Neuronal stem cell (in vitro differentiated cells): ENCODE measurements around the gene TCEAL3.
"Not testable (repeated sequence)": the region's sequence is repeated elsewhere in the genome, so short reads cannot be mapped to it uniquely, and the experiment has no call there.

Experiments
- DNase-seq: peaks from one replicate; pipeline ENCODE4 v3.0.0-alpha.2; 2013; ENCODE audit warnings: low spot score
- H2AFZ ChIP-seq: one replicate; pipeline ENCODE4 v1.6.1; 2013; ENCODE audit warnings: mild to moderate bottlenecking, low read length, inconsistent platforms
- H2AK5ac ChIP-seq: 2 replicates; pipeline ENCODE4 v1.6.1; 2013; ENCODE audit warnings: low read depth, mild to moderate bottlenecking, inconsistent platforms, low read length, moderate library complexity, mixed read lengths
- H2BK120ac ChIP-seq: 2 replicates; pipeline ENCODE4 v1.6.1; 2013; ENCODE audit warnings: low read depth, mild to moderate bottlenecking, inconsistent platforms, low read length, moderate library complexity, mixed read lengths
- H2BK12ac ChIP-seq: one replicate; pipeline ENCODE4 v1.6.1; 2013; ENCODE audit warnings: low read length, inconsistent platforms
- H2BK15ac ChIP-seq: 2 replicates; pipeline ENCODE4 v1.6.1; 2013; ENCODE audit warnings: mild to moderate bottlenecking, low read length, inconsistent platforms, mixed read lengths
- H2BK5ac ChIP-seq: one replicate; pipeline ENCODE4 v1.6.1; 2013; ENCODE audit warnings: inconsistent platforms, mild to moderate bottlenecking, low read length, moderate library complexity
- H3K14ac ChIP-seq: one replicate; pipeline ENCODE4 v1.6.1; 2013; ENCODE audit warnings: low read length, inconsistent platforms
- H3K18ac ChIP-seq: 2 replicates; pipeline ENCODE4 v1.6.1; 2013; ENCODE audit warnings: low read length, inconsistent platforms
- H3K23ac ChIP-seq: 2 replicates; pipeline ENCODE4 v1.6.1; 2013; ENCODE audit warnings: low read depth, mild to moderate bottlenecking, mixed read lengths, low read length, inconsistent platforms; ENCODE audit not compliant: poor library complexity
- H3K27ac ChIP-seq: replicated peaks from 3 replicates; pipeline ENCODE4 v1.5.1; 2013; ENCODE audit warnings: low read length, inconsistent platforms
- H3K27me3 ChIP-seq, 3 experiments: 2 replicates each; pipeline ENCODE4 v1.6.1; 2013; ENCODE audit warnings: low read length in 3 of 3, mild to moderate bottlenecking in 2 of 3, inconsistent platforms in 1 of 3, low read depth in 1 of 3, mixed read lengths in 1 of 3, moderate library complexity in 1 of 3; ENCODE audit not compliant: control insufficient read depth in 3 of 3, insufficient read depth in 3 of 3
- H3K36me3 ChIP-seq, 2 donors: replicated peaks in 1 of 2; 2 replicates each; pipeline ENCODE4 v1.6.1; 2013; ENCODE audit warnings: low read length in 2 of 2; ENCODE audit not compliant: control insufficient read depth in 2 of 2, insufficient read depth in 2 of 2
- H3K4ac ChIP-seq: 2 replicates; pipeline ENCODE4 v1.6.1; 2013; ENCODE audit warnings: inconsistent platforms, mild to moderate bottlenecking, low read length, moderate library complexity
- H3K4me1 ChIP-seq, 2 donors: 1 replicate in 1 of 2; 2 replicates in 1 of 2; pipeline ENCODE4 v1.6.1; 2013; ENCODE audit warnings: low read length in 2 of 2, low read depth in 1 of 2; ENCODE audit not compliant: control insufficient read depth in 2 of 2, insufficient read depth in 1 of 2
- H3K4me2 ChIP-seq: one replicate; pipeline ENCODE4 v1.6.1; 2013; ENCODE audit warnings: mild to moderate bottlenecking, low read length, inconsistent platforms; ENCODE audit not compliant: insufficient read depth, poor library complexity, severe bottlenecking
- H3K4me3 ChIP-seq, 2 donors: 2 replicates each; pipeline ENCODE4 v1.5.1; 2013; ENCODE audit warnings: low read length in 2 of 2, mild to moderate bottlenecking in 2 of 2, inconsistent platforms in 1 of 2, moderate library complexity in 1 of 2
- H3K79me1 ChIP-seq: one replicate; pipeline ENCODE4 v1.6.1; 2013; ENCODE audit warnings: low read depth, mild to moderate bottlenecking, inconsistent platforms, low read length, moderate library complexity
- H3K9ac ChIP-seq: one replicate; pipeline ENCODE4 v1.6.1; 2013; ENCODE audit warnings: mild to moderate bottlenecking, low read depth, low read length, inconsistent platforms; ENCODE audit not compliant: poor library complexity
- H3K9me3 ChIP-seq, 2 donors: replicated peaks in 1 of 2; 2 replicates each; pipeline versions ENCODE3 to v1.6.1; 2013; ENCODE audit warnings: low read length in 2 of 2, mild to moderate bottlenecking in 2 of 2, inconsistent platforms in 1 of 2, low read depth in 1 of 2, mixed read lengths in 1 of 2, moderate library complexity in 1 of 2; ENCODE audit not compliant: control insufficient read depth in 2 of 2, insufficient read depth in 1 of 2
- H4K8ac ChIP-seq: one replicate; pipeline ENCODE4 v1.6.1; 2013; ENCODE audit warnings: low read depth, mild to moderate bottlenecking, inconsistent platforms, low read length, moderate library complexity
- H4K91ac ChIP-seq: one replicate; pipeline ENCODE4 v1.6.1; 2013; ENCODE audit warnings: low read length, low read depth, mild to moderate bottlenecking, inconsistent platforms; ENCODE audit not compliant: poor library complexity
- WGBS, 2 donors: extraction: QIAGEN DNeasy Blood & Tissue Kit; methylation state at CpG; one replicate each; pipeline ENCODE4 v1.1.7; 2013; ENCODE audit warnings: missing lambda C conversion rate in 2 of 2, mixed read lengths in 1 of 2; ENCODE audit not compliant: insufficient read length in 2 of 2, insufficient replicate concordance in 1 of 2; ENCODE audit errors: extremely low coverage in 2 of 2; 5-methylcytosine and 5-hydroxymethylcytosine counted together

TCEAL3 gene

DNA sequence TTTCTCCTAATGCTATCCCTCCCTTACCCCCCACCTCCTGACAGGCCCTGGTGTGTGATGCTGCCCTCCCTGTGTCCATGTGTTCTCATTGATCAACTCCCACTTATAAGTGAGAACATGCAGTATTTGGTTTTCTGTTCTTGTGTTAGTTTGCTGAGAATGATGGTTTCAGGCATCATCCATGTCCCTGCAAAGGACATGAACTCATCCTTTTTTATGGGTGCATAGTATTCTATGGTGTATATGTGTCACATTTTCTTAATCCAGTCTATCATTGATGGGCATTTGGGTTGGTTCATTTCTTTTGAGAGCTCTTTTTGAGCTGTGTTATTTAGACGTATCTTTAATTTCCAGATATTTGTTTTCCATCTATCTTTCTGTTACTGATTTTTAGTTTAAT is 15.5 kb upstream of the TCEAL3 start:
- H3K18ac ChIP-seq, H3K14ac ChIP-seq, H3K9me3 ChIP-seq, H2AK5ac ChIP-seq, H2BK15ac ChIP-seq, H3K4me3 ChIP-seq, H2BK12ac ChIP-seq, H4K91ac ChIP-seq, H3K9ac ChIP-seq, H3K79me1 ChIP-seq, H3K4me1 ChIP-seq, H3K4ac ChIP-seq, H2BK5ac ChIP-seq, H2BK120ac ChIP-seq, H2AFZ ChIP-seq, H3K4me2 ChIP-seq, H3K23ac ChIP-seq, H3K27ac ChIP-seq, H4K8ac ChIP-seq, DNase-seq, H3K27me3 ChIP-seq: not testable (repeated sequence)
- no CpG with 5 or more reads among the region's 1 CpG for WGBS, 2 donors
- H3K36me3 ChIP-seq = peaks cover 0 to 21% of the 10 kb centered on the region in 2 donors

DNA sequence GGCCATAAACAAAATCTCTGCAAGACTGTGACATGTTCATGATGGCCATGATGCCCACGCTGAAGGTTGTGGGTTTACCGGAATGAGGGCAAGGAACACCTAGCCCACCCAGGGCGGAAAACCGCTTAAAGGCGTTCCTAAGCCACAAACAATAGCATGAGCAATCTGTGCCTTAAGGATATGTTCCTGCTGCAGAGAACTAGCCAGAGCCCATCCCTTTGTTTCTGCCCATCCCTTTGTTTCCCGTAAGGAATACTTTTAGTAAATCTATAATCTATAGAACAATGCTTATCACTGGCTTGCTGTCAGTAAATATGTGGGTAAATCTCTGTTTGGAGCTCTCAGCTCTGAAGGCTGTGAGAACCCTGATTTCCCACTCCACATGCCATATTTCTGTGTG is 12.6 kb upstream of the TCEAL3 start:
- H2BK12ac ChIP-seq, H3K36me3 ChIP-seq, H3K4me3 ChIP-seq, DNase-seq, H2BK5ac ChIP-seq, H3K27ac ChIP-seq, H2AK5ac ChIP-seq, H3K9ac ChIP-seq, H3K4ac ChIP-seq, H3K18ac ChIP-seq, H4K8ac ChIP-seq, H3K27me3 ChIP-seq, H3K4me1 ChIP-seq, H2BK15ac ChIP-seq, H3K23ac ChIP-seq, H3K9me3 ChIP-seq, H3K14ac ChIP-seq, H3K4me2 ChIP-seq, H4K91ac ChIP-seq, H2AFZ ChIP-seq, H3K79me1 ChIP-seq, H2BK120ac ChIP-seq: not testable (repeated sequence)
- no CpG with 5 or more reads among the region's 6 CpGs for WGBS, 2 donors

DNA sequence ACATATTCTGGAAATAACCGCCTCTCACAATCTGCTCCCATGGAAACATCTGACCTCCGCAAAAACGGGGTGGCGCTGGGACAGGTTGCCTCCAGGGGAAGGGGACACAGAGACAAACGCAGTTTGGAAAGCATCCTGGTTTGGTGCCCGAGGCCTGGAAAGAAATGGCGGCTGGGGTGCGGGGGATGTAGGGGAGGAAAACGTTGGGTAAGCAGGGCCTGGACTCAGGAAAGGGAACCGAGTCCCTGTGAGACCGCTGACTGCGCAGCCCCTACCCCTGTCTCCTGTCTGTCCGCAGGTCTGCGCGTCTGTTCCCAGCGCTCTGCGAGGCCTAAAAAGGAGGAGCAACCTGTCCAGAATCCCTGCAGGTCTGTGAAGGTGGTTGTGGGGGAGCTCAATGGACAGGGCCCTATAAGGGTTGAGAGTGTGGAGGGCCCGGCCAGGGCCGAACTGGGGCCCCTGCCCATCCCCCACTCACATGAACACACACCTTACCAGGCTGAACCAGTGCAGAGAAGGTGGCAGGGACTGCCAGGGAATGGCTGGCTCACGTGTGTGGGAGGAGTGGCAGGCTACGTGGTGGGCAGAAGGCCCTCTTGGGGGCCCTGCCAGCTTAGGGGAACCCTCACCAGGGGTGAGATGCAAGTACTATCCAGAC is 672 bp downstream of the TCEAL3 start:
- no peak overlapping the region for H3K14ac ChIP-seq
- peak overlapping the region; percentile 22 to 96 for H3K4me3 ChIP-seq
- no peak overlapping the region for H2BK120ac ChIP-seq
- peak overlapping the region; percentile 22 for H2AFZ ChIP-seq
- no peak overlapping the region for H2BK12ac ChIP-seq
- no peak for DNase-seq
- H3K4me2 ChIP-seq = peak overlapping the region; percentile 54
- no peak overlapping the region for H2AK5ac ChIP-seq
- H3K27ac ChIP-seq = no peak overlapping the region
- H2BK15ac ChIP-seq = no peak overlapping the region
- H4K8ac ChIP-seq = no peak overlapping the region
- H2BK5ac ChIP-seq = no peak overlapping the region
- H3K36me3 ChIP-seq = no peaks in the 10 kb centered on the region
- H3K9me3 ChIP-seq = no peaks in the 10 kb centered on the region
- H3K23ac ChIP-seq = no peak overlapping the region
- no peak overlapping the region for H4K91ac ChIP-seq
- no peak overlapping the region for H3K9ac ChIP-seq
- no peaks in the 10 kb centered on the region for H3K4me1 ChIP-seq
- H3K27me3 ChIP-seq = no peaks in the 10 kb centered on the region
- H3K79me1 ChIP-seq = no peaks in the 10 kb centered on the region
- H3K18ac ChIP-seq = peak overlapping the region; percentile 17
- WGBS, 2 donors = no CpG with 5 or more reads among the region's 21 CpGs
- no peak overlapping the region for H3K4ac ChIP-seq

DNA sequence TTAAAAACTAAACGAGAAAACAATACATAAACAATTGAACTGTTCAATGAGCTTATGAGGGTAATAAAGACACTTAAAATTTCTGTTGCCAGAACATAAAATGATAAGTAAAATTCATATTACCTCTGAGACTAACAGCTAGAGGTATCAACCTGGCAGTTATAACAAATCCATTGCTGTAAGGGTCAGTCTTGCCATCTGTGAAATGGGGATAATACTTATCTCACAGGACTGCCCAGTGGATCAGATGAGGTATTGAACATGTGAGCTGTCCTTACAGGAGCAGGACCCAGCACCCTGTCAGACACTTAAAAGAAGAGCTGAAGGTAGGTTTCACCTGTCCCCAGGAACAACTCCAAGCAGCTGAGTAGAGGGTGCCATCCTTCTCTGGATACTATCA is 2.5 kb downstream of the TCEAL3 start:
- H3K4me1 ChIP-seq = no peaks in the 10 kb centered on the region
- no peak overlapping the region for H2BK15ac ChIP-seq
- no peak overlapping the region for H4K8ac ChIP-seq
- no peaks in the 10 kb centered on the region for H3K36me3 ChIP-seq
- no peak overlapping the region for H2AK5ac ChIP-seq
- no peak overlapping the region for H2BK12ac ChIP-seq
- no peak overlapping the region for H3K23ac ChIP-seq
- H3K27me3 ChIP-seq = no peaks in the 10 kb centered on the region
- H3K14ac ChIP-seq = no peak overlapping the region
- no peaks in the 10 kb centered on the region for H3K79me1 ChIP-seq
- no peak overlapping the region for H3K9ac ChIP-seq
- H3K4me2 ChIP-seq = no peak overlapping the region
- no peak overlapping the region for H4K91ac ChIP-seq
- H3K4me3 ChIP-seq = no peak overlapping the region
- no CpG with 5 or more reads among the region's 1 CpG for WGBS, 2 donors
- no peak overlapping the region for H2BK120ac ChIP-seq
- no peak overlapping the region for H2AFZ ChIP-seq
- H3K4ac ChIP-seq = no peak overlapping the region
- no peak overlapping the region for H3K18ac ChIP-seq
- no peaks in the 10 kb centered on the region for H3K9me3 ChIP-seq
- no peak overlapping the region for H2BK5ac ChIP-seq
- no peak for DNase-seq
- no peak overlapping the region for H3K27ac ChIP-seq
